K562 (cell line): ENCODE measurements around the gene RHOC. TPM values are rescaled to one million over a fixed set of nuclear protein-coding genes. Genes with fewer than 3 reads are reported as not detected.

ENCODE experiments used
- E2F5 ChIP-seq: sonication (generic); formaldehyde crosslinking; IDR thresholded peaks from 2 replicates; pipeline ENCODE4 v1.8.0; 2022; ENCODE audit warnings: mild to moderate bottlenecking, missing genetic modification reagents
- E4F1 ChIP-seq: fragments of 250-450 bp; sonication (Bioruptor Pico); IDR thresholded peaks from 2 replicates; pipeline ENCODE4 v1.5.0; 2021; ENCODE audit warnings: mild to moderate bottlenecking, borderline replicate concordance
- HDAC2 ChIP-seq: fragments of 450-650 bp; IDR thresholded peaks from 2 replicates; pipeline ENCODE4 v1.6.1; 2016; ENCODE audit warnings: mild to moderate bottlenecking
- HDGF ChIP-seq: fragments of 450-650 bp; IDR thresholded peaks from 2 replicates; pipeline ENCODE4 v1.6.1; 2016
- HES1 ChIP-seq: fragments of 450-650 bp; IDR thresholded peaks from 2 replicates; pipeline ENCODE4 v1.6.1; 2016; ENCODE audit warnings: low read depth, mild to moderate bottlenecking, moderate library complexity
- PHF8 ChIP-seq: fragments of 200-600 bp; sonication (generic); IDR thresholded peaks from 2 replicates; pipeline ENCODE4 v1.6.1; 2012; ENCODE audit warnings: mixed run types, mild to moderate bottlenecking, inconsistent platforms, low read length, moderate library complexity, borderline replicate concordance
- RBM39 ChIP-seq: fragments of 200-400 bp; formaldehyde crosslinking; optimal IDR thresholded peaks from 2 replicates; pipeline ENCODE3; 2018; ENCODE audit warnings: low read depth, low read length
- TFAP4 ChIP-seq: sonication (generic); formaldehyde crosslinking; IDR thresholded peaks from 2 replicates; pipeline ENCODE4 v1.8.0; 2022; ENCODE audit warnings: missing genetic modification reagents, mild to moderate bottlenecking, moderate library complexity, borderline replicate concordance
- ZNF347 ChIP-seq: fragments of 450-650 bp; formaldehyde crosslinking; IDR thresholded peaks from 2 replicates; pipeline ENCODE4 v1.4.0; 2020; ENCODE audit warnings: low read depth, mild to moderate bottlenecking, moderate library complexity
- ZNF584 ChIP-seq: fragments of 200-800 bp; sonication (Bioruptor generic); IDR thresholded peaks from 2 replicates; pipeline ENCODE4 v1.6.1; 2016; ENCODE audit warnings: low read depth, mild to moderate bottlenecking, missing genetic modification characterization, missing compliant biosample characterization
- polyA plus RNA-seq, 8 experiments: library from polyadenylated mRNA; depleted of rRNA in 4 of 8; stranded (reverse) in 5 of 8; unstranded in 3 of 8; fragments of >200 nt; fragmentation: Nextera tagmentation in 2 of 8; fragmentation: Illumina TruSeq in 1 of 8; extraction: Ambion mirVana in 2 of 8; extraction: Trizol in 1 of 8; gene quantifications; 2 replicates each; pipeline versions ENCODE4 v1.2.1 to v1.2.3, GENCODE V29; 2011 to 2014; ENCODE audit warnings: inconsistent platforms in 1 of 8, missing spikeins in 1 of 8
- total RNA-seq, 7 experiments: library from RNA; depleted of rRNA in 6 of 7; stranded (reverse); fragments of >200 nt in 6 of 7; fragmentation: Illumina TruSeq in 2 of 7; extraction: Trizol in 2 of 7; gene quantifications; 2 replicates each; pipeline versions ENCODE4 v1.2.1 to v1.2.3, GENCODE V29; 2011 to 2021; ENCODE audit warnings: low replicate concordance in 1 of 7

The RHOC gene
- total and polyA plus RNA-seq, 9 of the 15 experiments (the other 6 are each of a cell fraction or from before 2014, with no cell fraction given), result 35.2 to 364 (median 204) TPM

GRCh38 chr1:112706505-112707220 is at the start of gene RHOC (continued):
- peak; percentile 82; the same call in 1 of the 2 replicates for TF ChIP-seq PHF8
- no peak for TF ChIP-seq ZNF584
- no peak for TF ChIP-seq HES1
- no peak for TF ChIP-seq ZNF347 (CRISPR knock-in tag)
- peak; percentile 94 for TF ChIP-seq TFAP4 (CRISPR knock-in tag)
- no peak for TF ChIP-seq E4F1 (CRISPR knock-in tag)
- no peak for TF ChIP-seq HDGF
- no peak for TF ChIP-seq E2F5 (CRISPR knock-in tag)
- TF ChIP-seq RBM39, result no peak
- TF ChIP-seq HDAC2, result no peak
